Fibroblast of skin of right quadriceps (primary cell): ENCODE data around the gene C1orf141.
A peak's percentile ranks its signal among the peaks of the same experiment; 100 is the strongest.
"Not testable (repeated sequence)": the region's sequence is repeated elsewhere in the genome, so short reads cannot be mapped to it uniquely, and the experiment has no call there.

Experiments used
- DNase-seq: peaks from one replicate; pipeline ENCODE4 v3.0.0-alpha.2; 2013

The C1orf141 gene

DNA sequence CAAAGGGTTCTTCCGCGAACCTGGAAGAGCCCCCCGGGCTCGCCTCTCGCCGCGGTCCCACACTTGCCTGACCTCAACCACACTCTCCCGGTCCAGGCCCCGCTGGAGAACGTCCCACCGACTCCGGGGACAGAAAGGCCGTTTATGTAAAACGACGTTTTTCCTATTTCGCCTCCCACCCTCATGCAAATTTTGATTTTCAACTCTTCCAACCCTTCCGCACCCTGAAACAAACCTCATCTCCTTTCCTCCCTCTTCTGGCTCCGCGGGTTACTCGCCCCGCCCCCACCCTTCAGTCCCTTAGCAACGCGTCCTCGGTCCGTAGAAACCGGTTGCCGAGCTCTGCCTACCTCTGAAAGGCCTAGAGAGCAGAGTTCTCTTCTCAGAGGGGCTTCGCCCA is at the start of gene C1orf141:
Gene C1orf141, minus strand, starts transcription at position 276 of the 400 bp plus-strand sequence. CDS start 7,730 bp downstream, outside the sequence.
- DNase-seq: peak; percentile 32

DNA sequence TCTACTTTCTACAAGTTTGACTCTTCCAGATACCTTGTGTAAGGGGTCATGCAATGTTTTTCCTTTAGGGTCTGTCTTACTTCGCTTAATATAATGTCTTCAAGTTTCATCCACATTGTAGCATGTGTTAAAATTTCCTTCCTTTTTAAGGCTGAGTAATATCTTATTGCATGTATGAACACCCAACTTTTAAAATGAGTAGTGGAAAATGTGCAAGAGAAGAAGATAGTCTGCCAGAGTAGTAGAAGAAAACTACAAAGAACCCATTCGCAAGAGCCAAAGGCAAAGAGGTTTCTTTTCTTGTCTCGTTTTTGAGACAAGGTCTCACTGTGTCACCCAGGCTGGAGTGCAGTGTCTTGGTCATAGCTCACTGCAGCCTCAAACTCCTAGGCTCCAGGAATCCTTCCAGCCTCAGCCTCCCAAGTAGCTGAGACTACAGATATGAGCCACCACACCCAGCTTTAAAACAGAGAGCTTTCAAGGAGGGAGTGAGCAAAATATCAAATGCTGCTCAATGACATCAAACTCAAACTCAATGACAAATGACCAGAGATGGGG is 40.8 kb upstream of the C1orf141 start:
- no peak for DNase-seq

GRCh38 chr1:67174716-67175284 is 40.0 kb upstream of the C1orf141 start:
- no peak for DNase-seq

GRCh38 chr1:67173988-67174387 is 39.2 kb upstream of the C1orf141 start:
- no peak for DNase-seq

GRCh38 chr1:67171978-67172377 is 37.2 kb upstream of the C1orf141 start:
- DNase-seq: no peak

- DNase-seq: no peak
These were observed 36.8 kb upstream of the C1orf141 start for GRCh38 chr1:67171574-67171955.

DNA sequence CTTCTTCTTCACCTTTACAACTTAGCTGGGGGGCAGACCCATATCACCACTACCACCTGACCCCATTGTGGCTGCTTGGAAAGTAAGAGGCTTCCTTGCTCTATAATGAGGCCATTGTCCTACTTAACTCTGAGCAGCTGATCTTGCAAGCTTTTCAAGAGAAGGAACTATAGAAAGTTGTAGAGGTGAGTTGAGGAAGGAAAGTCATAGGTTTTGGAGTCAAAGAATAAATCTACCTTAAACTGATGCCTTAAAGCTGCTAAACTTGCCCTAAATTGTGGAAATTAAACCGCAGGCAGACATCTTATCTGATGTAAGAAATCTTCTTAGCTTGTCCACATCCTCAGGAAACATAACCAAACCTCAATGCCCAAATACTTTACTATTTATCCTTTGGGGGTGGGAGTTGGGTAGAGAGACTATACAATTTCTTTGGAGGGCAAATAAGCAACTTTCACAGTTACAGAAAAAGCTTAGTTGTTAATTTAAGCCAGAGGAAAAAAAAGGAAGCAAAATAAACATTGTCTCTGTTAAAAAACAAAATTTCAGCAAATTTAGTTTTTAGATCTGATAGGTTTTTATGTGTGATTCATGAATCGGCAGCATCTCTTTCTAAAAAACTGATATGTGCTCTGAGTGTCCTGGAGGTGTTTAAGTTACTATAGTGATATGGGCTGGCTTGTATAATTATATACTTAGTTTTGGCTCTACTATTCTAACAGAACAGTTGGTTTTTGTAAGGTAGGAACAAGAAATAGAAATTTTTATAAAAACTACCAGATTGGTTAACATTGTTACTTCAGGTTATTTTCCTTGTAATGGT is 36.2 kb upstream of the C1orf141 start:
- no peak for DNase-seq

- no peak for DNase-seq
These were observed 35.2 kb upstream of the C1orf141 start for GRCh38 chr1:67169932-67170331.

DNA sequence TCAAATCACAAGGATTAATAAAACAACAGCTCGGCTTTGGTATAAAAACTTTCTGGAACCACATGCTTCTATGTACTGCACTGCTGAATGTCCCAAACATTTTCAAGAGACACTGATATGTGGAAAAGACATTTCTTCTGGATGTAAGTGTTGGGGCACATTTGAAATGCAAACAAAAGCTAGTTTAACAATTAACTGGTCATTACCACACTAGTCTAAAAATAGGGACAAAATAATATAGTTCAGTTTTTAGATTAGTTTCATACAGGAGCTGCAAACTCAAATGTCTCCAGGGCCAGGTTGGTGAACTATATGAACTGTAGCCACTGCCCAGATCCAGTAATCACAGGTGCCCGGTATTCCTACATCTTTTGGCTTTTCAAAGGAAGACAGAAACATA is 34.7 kb upstream of the C1orf141 start:
- DNase-seq: no peak

- no peak for DNase-seq
These were observed 31.4 kb upstream of the C1orf141 start, which contains the start of gene IL23R for GRCh38 chr1:67166196-67166595. IL23R (plus strand) TSS chr1:67166454; CDS start chr1:67168121, 1,667 bp downstream.

GRCh38 chr1:67165468-67166041 is 30.8 kb upstream of the C1orf141 start:
- DNase-seq: no peak

DNA sequence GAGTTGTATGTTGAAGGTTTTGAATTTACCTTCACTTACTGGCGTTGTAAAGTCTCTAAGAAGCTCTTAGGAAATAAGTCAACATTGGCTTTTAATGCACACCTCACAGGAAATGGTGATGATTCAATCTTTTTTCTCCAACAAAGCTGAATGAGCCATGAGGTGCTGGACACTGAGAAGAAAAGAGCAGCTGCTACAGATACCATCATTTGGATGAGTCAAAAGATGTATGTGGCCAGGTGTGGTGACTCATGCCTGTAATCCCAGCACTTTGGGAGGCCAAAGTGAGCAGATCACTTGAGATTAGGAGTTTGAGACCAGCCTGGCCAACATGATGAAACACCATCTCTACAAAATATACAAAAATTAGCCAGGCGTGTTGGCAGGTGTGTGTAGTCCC is 28.2 kb upstream of the C1orf141 start:
- DNase-seq: peak; percentile 15

GRCh38 chr1:67159233-67159632 is 24.5 kb upstream of the C1orf141 start:
- DNase-seq: no peak

GRCh38 chr1:67158401-67158800 is 23.6 kb upstream of the C1orf141 start:
- no peak for DNase-seq

GRCh38 chr1:67150931-67151330 is 16.2 kb upstream of the C1orf141 start:
- no peak for DNase-seq

GRCh38 chr1:67149179-67149770 is 14.5 kb upstream of the C1orf141 start:
- DNase-seq: peak; percentile 80

DNA sequence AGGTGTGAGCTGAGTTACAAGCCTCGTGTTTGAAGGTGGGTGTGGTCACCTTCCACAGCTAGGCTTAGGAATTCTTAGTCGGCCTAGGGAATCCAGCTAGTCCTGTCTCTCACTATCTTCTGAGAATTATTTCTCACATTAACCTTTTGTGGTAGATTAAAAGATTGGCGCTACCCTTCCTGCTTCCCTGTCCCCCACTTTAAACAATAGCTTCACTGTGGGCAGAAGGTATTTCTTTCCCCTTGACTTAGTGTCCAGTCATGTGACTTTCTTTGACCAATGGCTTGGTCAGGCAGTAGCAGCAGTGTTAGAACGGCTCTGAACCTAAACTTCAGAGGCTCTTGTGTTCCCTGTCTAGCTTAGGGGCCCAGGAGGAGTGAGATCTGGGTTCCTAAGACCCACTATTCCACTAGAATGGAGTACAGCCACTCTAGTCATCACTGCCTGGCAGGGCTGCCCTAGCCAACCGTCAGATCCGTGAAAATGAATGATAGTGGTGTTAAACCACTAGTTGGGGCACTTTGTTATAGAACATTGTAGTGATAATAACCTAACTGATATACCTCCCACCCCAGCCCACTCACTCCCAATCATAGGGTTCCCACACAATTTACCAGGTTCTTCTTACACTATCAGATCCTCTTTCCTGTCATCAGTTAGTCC is 13.9 kb upstream of the C1orf141 start:
- DNase-seq: no peak

DNA sequence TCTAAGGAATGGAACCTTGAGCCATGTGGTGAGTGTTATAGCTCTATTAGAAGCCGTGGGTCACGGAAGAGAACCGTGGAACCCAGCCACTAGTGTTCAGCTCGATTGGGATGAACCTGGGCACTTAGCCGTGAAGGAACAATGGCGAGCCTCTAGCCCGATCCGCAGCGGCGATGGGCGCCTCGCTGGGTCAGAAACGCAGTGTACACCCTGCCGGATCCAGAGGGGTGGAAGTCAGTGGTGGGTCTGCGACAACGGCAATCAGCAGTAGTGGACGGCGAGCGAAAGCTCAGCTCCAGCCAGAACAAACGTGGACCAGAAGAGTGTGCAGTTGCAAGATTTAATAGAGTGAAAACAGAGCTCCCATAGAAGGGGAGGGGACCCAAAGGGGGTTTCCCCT is 13.2 kb upstream of the C1orf141 start:
- not testable (repeated sequence) for DNase-seq

- DNase-seq: no peak
These were observed 11.8 kb upstream of the C1orf141 start for GRCh38 chr1:67146539-67146938.

GRCh38 chr1:67146101-67146500 is 11.3 kb upstream of the C1orf141 start:
- DNase-seq: no peak

GRCh38 chr1:67144696-67145095 is 9.9 kb upstream of the C1orf141 start:
- DNase-seq: no peak

DNA sequence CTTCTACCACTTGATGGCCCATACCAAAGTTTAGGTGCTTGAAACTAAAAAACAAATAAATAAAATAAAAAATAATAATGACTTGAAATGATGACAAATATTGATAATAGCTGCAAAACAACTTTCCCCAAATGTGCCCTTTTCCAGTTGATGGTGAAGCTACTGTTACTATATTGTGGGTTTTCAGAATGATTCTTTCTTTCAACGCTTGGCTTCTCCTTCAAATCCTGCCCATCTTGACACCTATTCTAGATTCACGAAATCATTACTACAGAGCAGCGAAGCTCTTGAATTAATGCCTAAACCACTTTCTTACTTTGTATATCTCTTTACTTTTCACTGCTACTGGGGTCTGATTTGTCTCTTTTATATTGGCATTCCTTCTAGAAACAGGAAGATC is 9.2 kb upstream of the C1orf141 start:
- DNase-seq: no peak

DNA sequence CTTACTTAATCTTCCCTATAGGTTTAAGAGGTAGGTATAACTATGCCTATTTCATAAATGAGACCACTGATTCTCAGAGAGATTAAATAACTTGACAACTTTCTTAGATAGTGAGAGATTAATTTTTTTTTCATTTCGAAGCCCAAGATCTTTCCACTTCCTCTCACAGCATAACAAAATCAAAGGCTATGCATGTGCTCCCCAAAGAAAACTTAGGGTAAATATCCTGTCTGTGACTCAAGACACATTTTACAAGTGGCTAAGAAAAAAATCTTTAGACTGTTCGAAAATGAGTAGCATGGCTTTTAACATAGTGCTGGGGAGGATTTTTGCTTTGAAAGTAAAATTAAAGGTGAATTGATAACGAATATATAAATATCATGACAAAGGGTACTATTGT is 8.2 kb upstream of the C1orf141 start:
- no peak for DNase-seq
